Left lung (tissue), 10 donors: ENCODE results near the gene IFT27. TPM values are rescaled to one million over a fixed set of nuclear protein-coding genes. Genes with fewer than 3 reads are reported as not detected.
A peak's percentile ranks its signal among the peaks of the same experiment; 100 is the strongest.

Source experiments
- ATAC-seq: fragments of 200-7000 bp; cut with Tn5 transposase; one replicate; pipeline ENCODE4 v1.9.1; 2020; ENCODE audit warnings: moderate library complexity
- DNase-seq, 4 donors: peaks; one replicate each; pipeline ENCODE4 v3.0.0-alpha.2; 2013 to 2020
- H3K27ac ChIP-seq, 2 donors: fragments of 200-600 bp; sonication (generic) in 1 of 2; one replicate each; pipeline versions ENCODE4 v1.5.0 to v1.8.0; 2020 to 2021
- H3K27me3 ChIP-seq, 2 donors: fragments of 200-600 bp; sonication (generic) in 1 of 2; one replicate each; pipeline versions ENCODE4 v1.5.0 to v1.8.0; 2020 to 2021
- H3K36me3 ChIP-seq, 2 donors: fragments of 200-600 bp; sonication (generic) in 1 of 2; one replicate each; pipeline versions ENCODE4 v1.5.0 to v1.8.0; 2020 to 2021
- H3K4me1 ChIP-seq, 2 donors: fragments of 200-600 bp; one replicate each; pipeline ENCODE4 v1.8.0; 2021
- H3K4me3 ChIP-seq, 2 donors: fragments of 200-600 bp; sonication (generic) in 1 of 2; one replicate each; pipeline versions ENCODE4 v1.5.0 to v1.8.0; 2020 to 2021; ENCODE audit warnings: mild to moderate bottlenecking in 1 of 2
- H3K9me3 ChIP-seq, 2 donors: fragments of 200-600 bp; sonication (generic) in 1 of 2; one replicate each; pipeline versions ENCODE4 v1.5.0 to v1.8.0; 2020 to 2021
- CTCF ChIP-seq, 2 donors: fragments of 200-600 bp; sonication (generic) in 1 of 2; IDR thresholded peaks; one replicate each; pipeline versions ENCODE4 v1.5.0 to v1.8.0; 2021; ENCODE audit warnings: antibody characterized with exemption in 2 of 2
- intact Hi-C, 2 donors: fragments of 100-400 bp; cut with DNase I; formaldehyde crosslinking; loops; one replicate each; pipeline versions ENCODE4 v1.11.2 to v1.14.2; 2022
- polyA plus RNA-seq, 6 donors: library from polyadenylated mRNA; unstranded; fragments of 120-200 nt; gene quantifications; one replicate each; pipeline ENCODE4 v1.2.1, GENCODE V29; 2013; ENCODE audit not compliant: insufficient read length in 6 of 6
- total RNA-seq, 2 donors: library from RNA; stranded (reverse); fragmentation: NEBNext Ultra II Directional; extraction: Animal tissue kit (Norgen Biotek cat#: 25700); gene quantifications; one replicate each; pipeline ENCODE4 v1.2.1, GENCODE V29; 2021
- donor health status: DM: no; HTN: yes; CAD: no.
- donor health status: DM: no; HTN: no; CAD: no.

Gene IFT27
- total and polyA plus RNA-seq, 8 donors, result 24.5 to 59.0 (median 49.0) TPM

GRCh38 chr22:36797911-36798673 is 22.2 kb upstream of the IFT27 start:
- DNase-seq, result no peak
- H3K9me3 ChIP-seq, result no peaks in the 10 kb centered on the region
- no peaks in the 10 kb centered on the region for H3K36me3 ChIP-seq
- no peak overlapping the region for H3K27ac ChIP-seq
- H3K4me1 ChIP-seq, result no peaks in the 10 kb centered on the region
- TF ChIP-seq CTCF (IDR thresholded peaks at IDR 0.05), result no peak
- ATAC-seq, result no peak
- intact Hi-C loops, result no loop called here
- H3K27me3 ChIP-seq, result peaks cover 0 to 55% of the 10 kb centered on the region in 2 donors
- H3K4me3 ChIP-seq, result no peak overlapping the region

GRCh38 chr22:36797374-36797773 is 21.5 kb upstream of the IFT27 start:
- intact Hi-C loops, result no loop called here
- no peak for TF ChIP-seq CTCF (IDR thresholded peaks at IDR 0.05)
- Histone ChIP-seq H3K9me3 (no peaks in the 10 kb centered on the region), H3K36me3 (no peaks in the 10 kb centered on the region), H3K4me1 (no peaks in the 10 kb centered on the region), H3K27ac (no peak overlapping the region), H3K4me3 (no peak overlapping the region), H3K27me3 (peaks cover 0 to 54% of the 10 kb centered on the region in 2 donors)
- ATAC-seq (no peak), DNase-seq (no peak)

GRCh38 chr22:36796552-36797175 is 20.7 kb upstream of the IFT27 start:
- Histone ChIP-seq H3K27me3 (peaks cover 0 to 54% of the 10 kb centered on the region in 2 donors), H3K36me3 (no peaks in the 10 kb centered on the region), H3K9me3 (no peaks in the 10 kb centered on the region), H3K4me1 (no peaks in the 10 kb centered on the region), H3K4me3 (no peak overlapping the region), H3K27ac (no peak overlapping the region)
- DNase-seq, result no peak
- no peak for TF ChIP-seq CTCF (IDR thresholded peaks at IDR 0.05)
- no peak for ATAC-seq
- intact Hi-C loops, result no loop called here

GRCh38 chr22:36795633-36796032 is 19.7 kb upstream of the IFT27 start:
- H3K27me3 ChIP-seq, result peaks cover 0 to 58% of the 10 kb centered on the region in 2 donors
- no peak overlapping the region for H3K4me3 ChIP-seq
- no peaks in the 10 kb centered on the region for H3K9me3 ChIP-seq
- DNase-seq, result no peak
- no peaks in the 10 kb centered on the region for H3K36me3 ChIP-seq
- no peaks in the 10 kb centered on the region for H3K4me1 ChIP-seq
- peak; percentile 39 for ATAC-seq
- TF ChIP-seq CTCF (IDR thresholded peaks at IDR 0.05), result no peak
- intact Hi-C loops, result no loop called here
- H3K27ac ChIP-seq, result no peak overlapping the region

GRCh38 chr22:36790648-36791047 is 14.7 kb upstream of the IFT27 start:
- intact Hi-C loops, result no loop called here
- TF ChIP-seq CTCF (IDR thresholded peaks at IDR 0.05), result no peak
- ATAC-seq, result no peak

More at GRCh38 chr22:36790648-36791047, 14.7 kb upstream of the IFT27 start:
- peaks cover 0 to 84% of the 10 kb centered on the region in 2 donors for H3K27me3 ChIP-seq
- no peaks in the 10 kb centered on the region for H3K4me1 ChIP-seq
- DNase-seq, result no peak
- H3K9me3 ChIP-seq, result no peaks in the 10 kb centered on the region
- H3K4me3 ChIP-seq, result no peak overlapping the region
- H3K27ac ChIP-seq, result no peak overlapping the region
- H3K36me3 ChIP-seq, result no peaks in the 10 kb centered on the region
